Activated naive CD4-positive, alpha-beta T cell treated with anti-CD3 and anti-CD28 coated beads, Interleukin-2, amount 50 U/mL, for 16 hours (primary cell): ENCODE results near the gene BSN.

ENCODE experiments used
- DNase-seq: peaks from one replicate; pipeline ENCODE4 v3.0.0-alpha.2; 2020

BSN gene

DNA sequence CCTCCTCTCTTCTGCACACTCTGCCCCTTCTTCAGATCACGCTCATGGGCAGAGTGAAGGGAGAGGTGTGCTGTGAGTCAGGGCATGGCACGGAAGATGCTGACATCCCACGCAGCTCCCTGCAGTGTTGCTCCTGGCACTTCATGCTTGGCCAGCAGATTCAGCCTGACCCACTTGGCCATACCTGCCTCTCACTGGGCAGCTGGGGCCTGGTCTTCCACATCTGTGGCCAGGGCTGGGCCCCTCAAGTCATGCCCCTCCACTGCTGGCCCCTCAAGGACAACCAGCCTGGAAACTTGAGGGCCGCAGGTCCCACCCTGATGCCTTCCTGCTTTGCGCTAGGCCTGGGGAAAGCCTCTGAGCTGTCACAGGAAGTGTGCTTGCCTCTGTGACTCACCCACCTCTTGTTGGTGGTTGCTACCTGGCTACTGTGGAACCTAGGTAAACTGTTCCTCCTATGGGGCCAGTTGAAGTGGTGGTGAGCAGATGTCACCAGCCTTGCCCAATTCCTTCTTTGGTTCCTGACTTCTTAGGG lies 48.7 kb downstream of the BSN start:
- peak; percentile 55 for DNase-seq

DNA sequence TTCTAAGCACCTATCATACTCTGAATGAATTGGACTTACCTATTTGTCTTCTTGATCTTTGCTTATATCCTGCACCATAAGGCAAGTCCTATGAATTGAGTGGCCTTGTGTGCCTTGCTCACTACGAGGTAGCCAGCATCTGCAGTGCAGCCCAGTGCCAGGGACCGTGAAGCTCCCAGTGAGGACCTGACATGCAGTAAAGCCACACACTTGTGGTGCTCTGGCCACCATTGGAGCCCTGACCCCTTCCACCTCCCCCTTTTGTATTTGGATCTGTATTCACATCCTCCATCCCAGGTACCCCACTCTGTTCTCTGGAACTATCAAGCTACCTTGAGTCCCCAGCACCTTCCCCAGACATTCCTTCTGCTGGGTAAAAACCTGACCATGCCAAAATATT lies 52.1 kb downstream of the BSN start:
- no peak for DNase-seq

DNA sequence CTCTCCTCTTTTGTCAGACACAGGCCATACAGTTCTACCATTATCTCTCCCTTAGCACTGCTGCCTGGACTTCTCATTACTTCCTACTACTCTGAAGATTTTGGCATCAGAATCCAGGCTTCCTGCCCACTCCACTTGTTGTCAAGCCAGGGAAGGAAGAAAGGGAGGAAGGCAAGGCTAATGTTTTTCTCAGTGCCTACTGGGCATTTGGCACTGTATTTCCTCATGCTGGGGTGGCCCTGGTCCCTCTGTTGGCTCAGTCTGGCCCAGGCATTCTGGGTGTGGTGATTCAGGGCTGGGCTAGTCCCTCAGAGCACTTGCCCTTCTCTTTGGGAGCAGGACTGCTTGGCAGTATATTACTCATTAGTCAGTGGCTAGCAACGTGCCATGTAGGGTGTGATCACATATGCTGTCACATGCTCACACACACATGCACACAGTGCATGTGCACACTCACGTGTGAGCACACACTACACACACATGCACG lies 52.9 kb downstream of the BSN start:
- DNase-seq, result no peak

DNA sequence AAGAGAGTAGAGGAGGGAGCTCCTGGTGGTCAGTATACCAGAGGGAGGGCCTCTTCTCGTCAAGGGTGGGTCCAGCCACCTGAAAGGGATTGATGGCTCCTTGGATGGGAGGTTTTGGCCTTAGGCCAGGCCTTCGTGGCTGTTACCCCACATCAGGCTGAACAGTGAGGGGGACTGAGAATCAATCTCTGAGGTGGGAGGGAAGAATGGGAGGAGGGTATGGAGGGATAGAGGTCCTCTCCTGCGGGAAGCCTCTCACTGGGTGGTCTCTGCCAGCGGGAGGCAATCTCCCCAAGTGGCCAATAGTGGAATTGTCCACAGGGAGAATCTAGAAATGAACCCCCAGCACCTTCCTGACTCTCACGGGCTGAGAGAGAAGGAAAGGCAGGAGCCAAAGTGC lies 53.5 kb downstream of the BSN start:
- DNase-seq, result no peak

DNA sequence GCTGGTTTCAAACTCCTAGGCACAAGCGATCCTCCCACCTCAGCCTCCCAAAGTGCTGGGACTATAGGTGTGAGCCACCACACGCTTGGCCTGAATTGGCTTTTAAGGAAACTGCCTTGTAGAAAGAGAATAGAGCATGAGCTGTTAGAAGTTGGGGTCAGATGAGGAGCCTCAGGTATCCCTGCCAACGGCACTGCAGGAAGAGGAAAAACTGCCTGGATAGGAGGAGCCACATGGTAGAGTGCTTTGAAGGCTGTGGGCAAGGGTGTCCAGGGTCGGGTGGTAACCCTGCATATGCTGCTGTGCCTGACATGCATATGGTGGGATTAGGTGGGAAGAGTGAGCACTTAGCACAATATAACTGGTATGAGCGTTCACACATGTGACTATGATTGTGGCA lies 55.0 kb downstream of the BSN start:
- DNase-seq, result no peak

DNA sequence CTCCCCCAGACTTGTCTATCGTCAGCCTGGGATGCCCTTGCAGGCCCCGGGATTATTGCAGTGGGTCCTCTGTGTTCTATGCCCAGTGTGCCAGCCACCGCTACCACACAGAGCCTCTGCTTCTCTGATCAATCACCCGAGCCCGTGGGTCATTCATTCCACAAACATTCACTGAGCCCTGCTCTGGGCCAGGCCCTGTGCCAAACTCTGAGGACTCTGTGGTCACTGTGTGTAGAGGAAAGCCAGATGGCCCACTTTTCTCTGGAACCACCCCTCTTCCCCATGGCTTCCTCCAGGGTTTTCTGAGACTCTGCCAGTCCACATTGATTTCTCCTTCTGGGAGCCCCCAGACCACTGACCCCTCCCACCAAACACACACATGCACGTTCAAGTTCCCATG lies 55.5 kb downstream of the BSN start:
- DNase-seq, result no peak

DNA sequence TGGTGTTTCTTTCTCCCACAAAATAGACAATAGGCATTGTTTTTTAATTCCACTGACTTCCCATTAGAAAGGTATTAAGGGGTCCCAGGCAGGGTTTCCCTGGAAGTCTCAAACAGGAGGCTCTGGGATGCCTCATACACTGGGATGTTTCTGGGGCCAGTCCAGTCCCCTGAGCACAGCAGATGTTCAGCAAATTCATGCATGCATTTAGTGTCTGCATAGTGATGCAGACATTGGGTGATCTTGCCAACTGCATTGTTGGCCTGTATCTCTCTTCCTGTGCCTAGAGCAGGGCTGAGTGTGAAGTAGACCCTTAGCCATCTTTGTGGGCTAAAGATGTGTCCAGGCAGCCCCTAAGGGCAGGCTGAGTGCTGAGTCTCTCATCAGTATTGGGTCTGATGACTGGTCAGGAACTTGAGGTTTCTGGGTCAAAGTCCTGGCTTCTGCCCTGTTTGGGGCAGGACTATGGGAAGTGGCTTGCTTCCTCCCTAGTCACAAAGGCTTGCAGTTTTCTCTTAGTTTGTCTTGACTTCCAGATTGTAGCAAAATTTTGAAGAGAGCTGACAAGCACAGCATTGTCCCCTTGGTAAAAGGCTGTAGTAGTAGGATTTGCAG lies 56.5 kb downstream of the BSN start:
- DNase-seq, result no peak

DNA sequence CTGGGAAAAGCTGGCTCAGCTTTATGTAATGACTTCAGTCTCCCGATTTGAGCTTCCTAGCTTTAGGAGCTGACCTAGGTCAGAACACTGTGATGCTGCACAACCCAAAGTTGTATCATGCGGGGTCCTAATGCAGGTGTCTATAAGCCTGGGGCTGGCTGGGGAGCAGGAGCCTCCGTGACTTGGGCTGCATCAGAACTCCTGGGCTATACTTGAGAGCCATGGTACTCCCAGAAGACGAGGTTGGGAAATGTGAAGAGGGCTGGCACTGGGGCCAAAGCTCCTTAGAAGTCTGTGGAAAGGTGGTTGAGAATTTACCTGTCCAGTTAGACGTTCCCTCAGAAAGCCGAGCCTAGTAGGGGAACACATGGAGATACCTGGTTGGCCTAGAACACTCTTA lies 57.0 kb downstream of the BSN start:
- DNase-seq, result no peak

DNA sequence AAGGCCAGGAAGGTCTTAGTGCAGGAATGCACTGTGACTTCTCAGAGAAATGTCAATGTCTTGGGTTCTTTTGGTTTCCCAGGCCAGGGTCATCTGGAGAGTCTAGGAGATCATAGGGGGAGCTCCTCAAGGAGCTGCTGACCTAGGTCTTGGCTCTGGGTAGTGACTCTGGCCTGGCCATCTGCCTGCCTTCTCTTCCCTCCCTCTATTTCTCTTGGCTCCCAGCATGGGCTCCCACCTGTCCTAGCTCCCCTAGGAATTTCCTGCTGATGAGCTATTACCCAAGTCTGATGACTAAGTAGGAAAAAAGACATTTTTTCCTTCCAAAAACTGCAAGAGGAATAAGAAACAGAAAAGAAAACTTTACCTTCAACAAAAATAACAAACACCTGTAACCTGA lies 57.4 kb downstream of the BSN start:
- no peak for DNase-seq

DNA sequence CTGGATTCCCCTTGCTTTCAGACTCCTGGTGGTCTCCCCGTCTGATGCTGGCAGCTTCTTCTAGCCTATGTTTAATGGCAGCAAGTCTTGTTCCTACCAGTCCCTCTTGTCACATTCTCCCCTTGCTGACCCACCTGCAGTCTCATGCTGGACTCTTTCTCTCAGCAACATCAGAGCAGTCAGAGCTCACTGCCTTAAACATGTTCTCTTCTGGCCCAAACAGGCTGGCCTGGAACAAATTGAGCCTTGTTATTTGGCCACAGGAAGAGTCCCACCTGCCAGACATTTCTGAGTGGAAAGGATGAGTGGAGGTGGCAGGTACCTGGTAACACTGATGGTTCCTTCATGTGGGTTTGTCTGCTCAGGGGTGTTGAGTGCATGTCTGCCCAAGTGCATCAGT lies 60.7 kb downstream of the BSN start:
- no peak for DNase-seq

DNA sequence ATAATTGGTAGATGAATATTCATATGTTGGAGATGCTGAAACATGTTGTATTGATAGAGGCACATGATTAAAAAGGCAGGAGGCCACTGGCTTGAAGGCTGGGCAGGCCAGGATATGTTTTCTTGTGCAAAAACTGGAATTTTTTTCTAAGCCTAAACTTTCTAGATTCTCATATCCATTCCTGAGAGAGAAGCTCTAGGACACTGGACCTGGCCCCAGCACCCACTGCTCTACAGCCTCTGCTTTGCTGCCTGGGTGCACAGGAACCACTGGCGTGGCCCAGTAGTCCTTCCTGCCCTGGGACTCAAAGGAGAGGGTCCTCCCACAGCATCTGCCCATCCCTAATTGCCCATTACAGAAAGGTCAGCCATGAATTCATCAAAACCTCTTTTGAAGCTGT lies 61.8 kb downstream of the BSN start:
- no peak for DNase-seq

DNA sequence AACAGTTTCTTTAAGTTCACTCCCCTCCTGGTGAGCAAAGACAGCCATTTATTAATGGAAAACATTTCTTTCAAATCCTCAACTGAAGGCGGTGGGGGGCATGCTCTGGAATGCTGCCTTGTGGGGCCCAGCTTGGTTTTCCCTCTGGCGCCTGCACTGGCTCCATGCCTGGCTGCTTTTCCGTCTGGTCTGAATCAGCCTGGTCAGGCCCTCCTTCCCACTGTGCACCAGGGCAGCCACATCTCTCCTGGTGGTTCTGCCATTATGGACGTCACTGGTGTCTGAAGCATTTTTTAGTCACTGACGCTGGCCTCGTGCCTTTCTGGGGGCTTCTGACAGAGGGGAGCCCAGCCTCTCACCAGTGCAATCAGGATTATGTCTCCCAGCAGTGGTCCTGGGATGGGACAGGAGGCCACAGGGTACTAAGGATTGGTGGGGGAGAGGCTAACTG lies 62.2 kb downstream of the BSN start:
- no peak for DNase-seq

DNA sequence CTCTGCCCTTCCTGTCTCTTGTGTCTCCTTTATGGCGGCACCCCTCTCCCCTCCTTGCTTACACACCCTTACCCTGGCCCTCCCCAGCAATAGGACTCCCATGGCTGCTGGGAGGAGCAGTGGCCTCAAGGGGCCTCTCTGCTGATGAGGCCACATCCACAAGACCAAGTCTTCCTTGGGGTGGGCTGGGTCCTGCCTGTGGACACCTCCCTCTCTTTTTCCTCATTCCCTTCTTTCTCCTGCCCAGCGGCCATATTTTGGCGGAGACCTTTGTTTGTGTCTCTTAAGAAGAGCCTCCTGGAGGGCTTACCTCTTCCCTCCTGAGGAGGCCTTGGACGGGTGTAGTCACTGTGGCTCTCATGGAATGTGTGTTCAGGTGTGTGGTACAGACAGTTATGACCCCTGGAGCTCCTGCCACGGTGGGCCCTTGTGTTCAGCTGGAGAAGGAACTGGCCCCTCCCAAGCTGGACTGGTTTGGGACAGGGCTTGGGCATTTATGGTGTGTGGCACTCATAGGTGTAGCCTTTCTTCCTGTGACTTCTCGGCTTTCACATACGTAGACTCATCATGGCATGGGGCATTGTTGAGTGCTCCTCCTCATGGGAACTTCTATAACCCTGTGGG lies 63.2 kb downstream of the BSN start:
- DNase-seq, result no peak

DNA sequence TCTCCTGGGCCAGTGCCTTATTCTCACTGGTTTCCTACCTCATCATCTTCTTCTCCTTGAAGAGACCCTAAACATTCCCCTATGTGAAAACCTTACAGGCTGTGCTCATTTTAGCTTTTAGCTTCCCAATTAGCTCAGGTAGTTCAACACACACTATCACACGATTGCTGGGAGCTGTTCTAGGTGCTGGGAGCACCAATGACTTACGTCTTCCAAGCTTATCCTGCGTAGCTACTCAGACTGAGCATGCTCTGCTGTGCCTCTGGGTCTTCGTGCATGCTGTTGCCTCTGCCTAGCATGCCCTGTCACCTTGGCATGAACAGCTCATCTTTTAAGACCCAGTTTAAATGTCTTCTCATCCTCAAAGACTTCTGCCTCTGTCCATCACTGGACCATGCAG lies 64.1 kb downstream of the BSN start:
- DNase-seq, result no peak

DNA sequence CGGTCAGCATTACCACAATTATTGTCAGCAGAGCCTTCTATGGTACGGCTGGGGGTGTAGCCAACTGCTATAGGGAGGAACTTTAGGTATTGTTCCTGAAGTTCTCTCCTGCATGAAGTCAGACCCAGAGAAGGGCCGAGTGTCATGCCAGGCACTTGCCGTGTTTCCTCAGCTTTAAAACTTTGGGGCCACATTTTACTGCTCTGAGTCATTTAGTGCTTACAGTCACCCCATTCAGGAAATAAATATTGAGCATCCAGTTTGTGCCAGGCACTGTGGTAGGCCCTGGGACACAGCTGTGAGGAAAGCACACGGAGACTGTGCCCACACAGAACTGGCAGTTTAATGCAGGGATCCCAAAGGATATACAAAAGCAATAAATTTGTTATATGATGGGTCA lies 65.4 kb downstream of the BSN start:
- no peak for DNase-seq

DNA sequence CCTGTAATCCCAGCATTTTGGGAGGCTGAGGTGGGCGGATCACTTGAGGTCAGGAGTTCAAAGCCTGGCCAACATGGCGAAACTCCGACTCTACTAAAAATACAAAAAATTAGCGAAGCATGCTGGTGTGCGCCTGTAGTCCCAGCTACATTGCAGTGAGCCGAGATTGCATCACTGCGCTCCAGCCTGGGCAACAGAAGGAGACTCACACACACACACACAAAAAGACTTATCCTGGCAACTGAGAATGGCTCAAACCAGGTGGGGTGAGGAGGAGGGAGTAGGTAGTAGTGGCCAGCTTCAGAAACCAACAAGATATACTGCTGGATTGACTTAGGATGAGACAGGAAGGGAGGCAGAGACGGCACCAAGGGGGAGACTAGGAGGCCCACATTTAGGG lies 66.5 kb downstream of the BSN start:
- no peak for DNase-seq

DNA sequence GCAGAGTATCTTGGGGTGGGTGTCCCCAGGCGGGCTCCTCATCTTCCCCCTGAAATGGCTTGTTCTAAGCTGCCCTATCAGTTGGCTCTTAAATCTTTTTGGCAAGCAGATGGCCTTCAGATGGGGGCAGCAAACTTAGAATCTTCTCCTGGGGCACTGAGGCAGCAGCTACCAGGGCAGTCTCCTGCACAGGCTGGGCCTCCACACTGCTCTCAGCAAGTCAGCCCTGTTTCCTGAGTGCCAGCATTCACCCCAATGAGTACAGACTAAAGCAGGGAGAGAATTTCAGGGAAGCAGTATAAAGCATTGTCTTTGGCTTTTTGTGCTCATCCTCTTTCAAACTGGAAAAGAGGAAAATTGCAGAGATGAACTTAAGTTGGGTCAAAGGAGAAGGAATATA lies 68.8 kb downstream of the BSN start:
- no peak for DNase-seq

DNA sequence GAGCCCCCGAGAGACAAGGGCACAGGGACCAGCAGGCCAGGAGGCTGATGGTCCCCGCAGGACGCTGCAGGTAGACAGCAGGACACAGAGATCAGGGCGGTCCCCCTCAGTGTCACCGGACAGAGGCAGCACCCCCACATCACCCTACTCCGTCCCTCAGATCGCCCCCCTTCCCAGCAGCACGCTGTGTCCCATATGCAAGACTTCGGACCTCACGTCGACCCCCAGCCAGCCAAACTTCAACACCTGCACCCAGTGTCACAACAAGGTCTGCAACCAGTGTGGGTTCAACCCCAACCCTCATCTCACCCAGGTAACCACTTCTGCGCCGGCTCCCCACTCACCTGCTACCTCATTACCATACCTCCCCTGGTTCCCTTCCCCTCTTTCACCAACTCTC lies 70.8 kb downstream of the BSN start:
- DNase-seq, result no peak

DNA sequence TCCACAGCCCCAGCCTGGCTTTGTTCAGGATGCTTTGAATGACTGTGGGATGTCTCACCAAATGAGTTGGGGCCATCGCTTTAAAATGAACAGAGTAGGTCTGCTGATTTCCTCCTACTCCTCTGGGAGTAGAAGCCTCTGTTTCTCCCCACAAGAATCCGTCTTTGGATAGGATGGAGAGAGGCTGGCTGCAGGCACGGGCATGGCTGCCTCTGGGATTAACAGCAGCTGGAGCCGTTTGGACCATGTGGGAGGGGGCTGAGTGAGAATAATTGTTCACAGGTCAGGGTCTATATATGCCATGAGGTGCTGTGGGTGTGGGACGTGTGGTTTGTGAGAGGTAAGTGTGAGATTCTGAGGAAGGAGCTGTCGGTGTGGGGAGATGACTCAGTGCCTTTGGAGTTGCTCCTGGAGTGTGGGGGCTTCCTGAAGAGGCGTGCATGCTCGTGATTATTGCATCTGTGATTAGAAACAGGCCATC lies 71.9 kb downstream of the BSN start:
- DNase-seq, result no peak

DNA sequence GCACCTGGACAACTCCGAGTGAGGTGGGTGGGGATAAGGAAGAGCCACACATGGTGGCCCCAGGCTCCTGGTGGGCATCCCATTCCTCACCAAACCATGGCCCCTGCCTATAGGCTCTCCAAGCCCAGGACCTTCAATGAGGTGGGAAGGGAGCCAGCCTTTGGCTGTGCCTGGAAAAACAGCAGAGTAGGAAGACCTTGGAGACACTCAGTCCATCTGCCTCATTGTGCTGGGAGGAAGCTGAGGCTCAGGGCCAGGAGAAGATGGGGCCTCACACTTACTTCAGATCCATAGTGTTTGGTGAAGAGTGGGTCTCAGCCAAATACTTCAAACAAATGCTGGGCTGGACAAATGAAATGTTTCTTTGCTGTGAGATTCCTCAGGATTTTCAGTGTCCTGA lies 72.5 kb downstream of the BSN start:
- no peak for DNase-seq

DNA sequence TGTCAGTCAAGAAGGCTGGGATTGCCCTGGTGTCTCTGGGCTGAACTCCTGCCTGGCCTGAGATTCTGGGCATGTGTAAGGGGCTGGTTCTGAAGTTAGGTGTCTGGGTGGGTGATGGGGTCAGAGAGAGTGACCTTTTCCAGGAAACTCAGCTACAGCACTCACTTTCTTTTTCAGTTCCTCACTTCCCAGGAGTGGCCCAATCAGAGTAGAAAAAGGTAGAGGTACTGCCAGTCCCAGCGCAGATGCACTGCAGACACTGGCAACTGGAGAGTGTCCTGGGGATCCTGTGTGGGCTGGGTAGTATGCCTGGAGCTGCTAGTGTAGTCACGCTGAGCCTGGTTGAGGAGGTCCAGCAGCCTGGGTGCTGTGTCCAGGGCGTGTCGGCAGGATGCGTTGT lies 73.4 kb downstream of the BSN start:
- no peak for DNase-seq

DNA sequence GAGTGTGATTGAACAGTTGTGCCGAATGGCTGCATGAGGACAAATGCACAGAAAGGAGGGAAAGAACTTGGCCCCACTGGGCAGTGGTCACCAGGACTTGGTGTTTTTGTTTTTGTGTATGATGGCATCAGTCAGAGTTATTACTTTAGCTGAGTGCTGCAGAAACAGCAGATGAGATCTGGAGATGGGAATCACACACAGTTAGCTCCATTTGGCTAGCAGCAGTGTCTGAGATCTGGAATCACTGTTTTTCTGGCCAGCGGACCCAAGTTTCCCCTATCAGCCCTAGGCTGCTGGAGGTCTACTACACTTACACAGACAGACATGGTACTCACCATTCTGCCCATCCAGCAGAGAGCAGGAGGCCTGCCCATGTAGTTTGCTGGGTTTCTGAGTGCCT lies 74.0 kb downstream of the BSN start:
- DNase-seq, result no peak

DNA sequence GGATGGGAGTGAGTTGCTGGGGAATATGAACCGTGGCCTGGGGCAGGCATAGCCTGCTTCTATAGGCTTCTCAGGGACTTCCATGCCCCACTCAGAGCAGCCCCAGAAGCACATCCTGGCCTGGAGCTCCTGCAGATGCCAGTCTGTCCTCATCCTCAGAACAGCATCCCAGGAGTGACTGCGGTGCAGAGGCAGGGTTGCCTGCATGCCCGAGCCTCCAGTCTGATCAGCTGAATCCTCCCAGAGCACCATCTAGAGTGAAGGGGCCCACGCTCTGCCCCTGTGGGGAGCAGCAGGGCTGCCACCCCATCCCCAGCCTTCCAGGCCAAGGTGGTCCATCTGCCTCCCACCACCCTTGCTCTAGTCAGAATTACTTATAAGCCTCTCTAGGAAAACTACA lies 75.2 kb downstream of the BSN start:
- no peak for DNase-seq

DNA sequence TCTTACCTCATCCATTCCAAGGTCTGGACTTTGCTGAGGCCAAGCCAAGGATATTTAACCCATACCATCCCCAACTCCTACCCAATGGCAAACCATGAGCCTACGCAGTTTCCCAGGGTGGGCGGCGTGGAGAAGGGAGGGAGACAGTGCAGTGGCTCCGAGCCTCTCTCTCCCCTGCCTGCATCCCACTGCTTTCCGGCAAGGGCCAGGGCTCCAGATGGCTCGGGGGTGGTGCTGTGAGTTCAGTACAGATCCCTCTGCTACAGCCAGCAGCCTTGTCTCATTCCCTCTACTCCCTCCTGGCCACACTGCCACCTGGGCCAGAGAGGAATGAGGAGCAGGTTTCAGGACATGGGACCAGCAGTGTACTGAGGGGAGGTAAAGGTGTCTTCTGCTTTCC lies 75.6 kb downstream of the BSN start:
- no peak for DNase-seq

DNA sequence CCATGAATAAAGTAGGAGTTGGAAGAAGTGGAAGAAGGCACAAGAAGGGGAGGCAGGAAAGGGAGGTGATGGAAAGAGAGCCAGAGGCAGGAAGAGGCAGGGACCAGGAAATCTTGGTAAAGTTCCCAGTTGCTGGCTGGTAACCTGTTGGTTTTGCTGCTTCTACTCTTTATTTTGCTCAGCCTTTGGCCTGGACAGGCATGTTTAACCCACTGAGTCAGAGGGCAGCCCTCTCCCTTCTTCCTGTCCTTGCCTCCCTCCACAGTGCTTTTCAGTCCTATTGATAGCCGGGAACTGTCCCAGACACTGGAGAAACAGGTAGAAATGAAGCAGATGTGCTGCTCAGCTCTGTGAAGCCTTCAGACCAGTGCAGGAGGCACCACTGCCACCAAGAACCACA lies 76.5 kb downstream of the BSN start:
- no peak for DNase-seq
